HG02798 (cell line): ENCODE data around the gene ZDHHC16.

Experiments
- ATAC-seq: cut with Tn5 transposase; IDR thresholded peaks from one replicate; pipeline ENCODE4 v1.9.1; 2021; ENCODE audit warnings: mild to moderate bottlenecking; ENCODE audit not compliant: unreplicated experiment, poor library complexity

ZDHHC16 gene

GRCh38 chr10:97506199-97506991, 60.4 kb downstream of the ZDHHC16 start:
- ATAC-seq: no peak
